ENCODE measurements around the gene C1orf232. TPM values are rescaled to one million over a fixed set of nuclear protein-coding genes. Genes with fewer than 3 reads are reported as not detected.

The C1orf232 gene
- total and polyA plus RNA-seq, 12 donors, result not detected

DNA sequence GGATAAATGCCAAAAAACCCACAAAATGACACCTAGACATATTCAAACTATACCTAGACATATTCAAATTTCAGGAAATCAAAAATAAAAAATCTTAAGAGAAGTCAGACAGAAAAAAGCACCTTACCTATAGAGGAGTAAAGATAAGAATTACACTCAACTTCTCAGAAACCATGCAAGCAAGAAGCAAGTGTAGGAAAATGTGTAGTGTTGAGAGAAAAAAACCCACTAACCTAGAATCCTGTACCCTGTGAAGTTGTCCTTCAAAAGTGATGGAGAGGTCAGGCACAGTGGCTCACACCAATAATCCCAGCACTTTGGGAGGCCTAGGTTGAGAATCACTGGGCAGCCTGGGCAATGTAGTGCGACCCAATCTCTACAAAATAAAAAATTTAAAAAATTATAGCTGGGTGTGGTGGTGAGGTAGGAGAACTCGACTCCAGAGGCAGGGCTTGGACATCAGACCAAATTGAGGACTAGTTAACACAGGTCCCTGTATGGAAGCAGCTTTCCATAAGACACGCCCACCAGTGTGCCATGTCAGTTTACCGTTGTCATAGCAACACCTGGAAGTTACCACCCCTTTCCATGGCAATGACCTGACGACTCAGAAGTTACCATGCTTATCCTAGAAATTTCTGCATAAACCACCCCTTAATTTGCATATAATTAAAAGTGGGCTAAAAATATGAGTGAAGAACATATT is 36.5 kb downstream of the C1orf232 start:
- H3K27ac ChIP-seq, result no peak overlapping the region
- H3K27me3 ChIP-seq, result no peaks in the 10 kb centered on the region
- no peak overlapping the region for H3K4me3 ChIP-seq
- H3K9me3 ChIP-seq, result peaks cover 0 to 10% (median 0%) of the 10 kb centered on the region in 11 donors
- WGBS, 2 donors, result 81 to 86% methylated on average over 5 of the region's 5 CpGs
- H3K4me1 ChIP-seq, result peaks cover 0 to 11% (median 6%) of the 10 kb centered on the region in 9 donors
- no peak for DNase-seq
- intact Hi-C loops (cut with DNase I), result no loop called here
- no peak for ATAC-seq
- H3K36me3 ChIP-seq, result no peaks in the 10 kb centered on the region
- TF ChIP-seq, protein P1, sequence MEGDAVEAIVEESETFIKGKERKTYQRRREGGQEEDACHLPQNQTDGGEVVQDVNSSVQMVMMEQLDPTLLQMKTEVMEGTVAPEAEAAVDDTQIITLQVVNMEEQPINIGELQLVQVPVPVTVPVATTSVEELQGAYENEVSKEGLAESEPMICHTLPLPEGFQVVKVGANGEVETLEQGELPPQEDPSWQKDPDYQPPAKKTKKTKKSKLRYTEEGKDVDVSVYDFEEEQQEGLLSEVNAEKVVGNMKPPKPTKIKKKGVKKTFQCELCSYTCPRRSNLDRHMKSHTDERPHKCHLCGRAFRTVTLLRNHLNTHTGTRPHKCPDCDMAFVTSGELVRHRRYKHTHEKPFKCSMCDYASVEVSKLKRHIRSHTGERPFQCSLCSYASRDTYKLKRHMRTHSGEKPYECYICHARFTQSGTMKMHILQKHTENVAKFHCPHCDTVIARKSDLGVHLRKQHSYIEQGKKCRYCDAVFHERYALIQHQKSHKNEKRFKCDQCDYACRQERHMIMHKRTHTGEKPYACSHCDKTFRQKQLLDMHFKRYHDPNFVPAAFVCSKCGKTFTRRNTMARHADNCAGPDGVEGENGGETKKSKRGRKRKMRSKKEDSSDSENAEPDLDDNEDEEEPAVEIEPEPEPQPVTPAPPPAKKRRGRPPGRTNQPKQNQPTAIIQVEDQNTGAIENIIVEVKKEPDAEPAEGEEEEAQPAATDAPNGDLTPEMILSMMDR (IDR thresholded peaks at IDR 0.05), result no peak

DNA sequence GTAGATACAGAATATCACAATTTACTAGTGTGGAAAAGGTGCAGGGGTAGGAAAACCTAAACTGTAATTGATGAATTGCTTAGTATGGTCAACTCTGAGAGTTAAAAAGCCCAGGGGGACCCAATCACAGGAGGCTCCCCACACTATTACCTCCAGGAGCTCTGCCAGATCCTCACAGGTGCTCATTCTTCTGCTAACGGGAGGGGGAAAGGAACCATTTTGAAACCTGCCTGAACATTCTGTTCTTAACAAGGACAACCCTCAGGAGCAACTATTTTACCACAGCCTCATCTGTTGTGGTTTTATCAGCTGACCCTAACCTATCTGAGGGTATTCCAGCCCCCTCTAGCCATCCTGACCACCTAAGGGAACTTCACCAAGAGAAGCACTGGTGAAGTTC is 38.1 kb downstream of the C1orf232 start:
- peaks cover 0 to 10% (median 0%) of the 10 kb centered on the region in 11 donors for H3K9me3 ChIP-seq
- ATAC-seq (no peak), DNase-seq (no peak)
- TF ChIP-seq, protein P1 (IDR thresholded peaks at IDR 0.05), result no peak
- intact Hi-C loops (cut with DNase I), result no loop called here
- no peaks in the 10 kb centered on the region for H3K27me3 ChIP-seq
- no peak overlapping the region for H3K27ac ChIP-seq
- WGBS, 2 donors, result 68 to 74% methylated on average over 1 of the region's 1 CpG
- H3K36me3 ChIP-seq, result no peaks in the 10 kb centered on the region
- peaks cover 0 to 27% (median 17%) of the 10 kb centered on the region in 9 donors for H3K4me1 ChIP-seq
- H3K4me3 ChIP-seq, result no peak overlapping the region

DNA sequence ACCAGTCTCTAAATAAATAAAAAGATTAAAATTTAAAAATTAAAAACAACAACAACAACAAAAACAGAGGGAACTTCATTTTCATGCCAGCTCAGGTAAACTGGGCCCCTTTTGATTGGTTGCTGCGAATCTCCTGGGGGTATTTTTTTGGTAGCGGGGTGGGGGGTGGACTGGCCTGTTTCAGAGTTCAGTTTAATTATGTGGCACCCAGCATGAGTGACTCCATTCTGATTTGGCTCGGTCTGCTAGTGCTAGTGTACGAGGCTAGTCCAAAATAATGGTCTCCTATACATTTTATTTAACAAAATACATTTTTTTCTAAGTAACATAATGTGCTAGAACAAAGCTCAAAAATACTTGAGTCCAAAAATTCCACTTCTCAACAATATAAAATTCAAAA is 39.0 kb downstream of the C1orf232 start:
- TF ChIP-seq, protein P1 (IDR thresholded peaks at IDR 0.05), result no peak
- H3K27ac ChIP-seq, result no peak overlapping the region
- intact Hi-C loops (cut with DNase I), result no loop called here
- no peak overlapping the region for H3K4me3 ChIP-seq
- peaks cover 0 to under 1% (median 0%) of the 10 kb centered on the region in 9 donors for H3K36me3 ChIP-seq
- DNase-seq (no peak), ATAC-seq (no peak)
- no peaks in the 10 kb centered on the region for H3K27me3 ChIP-seq
- peaks cover 0 to 36% (median 19%) of the 10 kb centered on the region in 9 donors for H3K4me1 ChIP-seq
- peaks cover 0 to 4% (median 0%) of the 10 kb centered on the region in 11 donors for H3K9me3 ChIP-seq
- WGBS, 2 donors, result 93 to 95% methylated on average over 4 of the region's 4 CpGs

DNA sequence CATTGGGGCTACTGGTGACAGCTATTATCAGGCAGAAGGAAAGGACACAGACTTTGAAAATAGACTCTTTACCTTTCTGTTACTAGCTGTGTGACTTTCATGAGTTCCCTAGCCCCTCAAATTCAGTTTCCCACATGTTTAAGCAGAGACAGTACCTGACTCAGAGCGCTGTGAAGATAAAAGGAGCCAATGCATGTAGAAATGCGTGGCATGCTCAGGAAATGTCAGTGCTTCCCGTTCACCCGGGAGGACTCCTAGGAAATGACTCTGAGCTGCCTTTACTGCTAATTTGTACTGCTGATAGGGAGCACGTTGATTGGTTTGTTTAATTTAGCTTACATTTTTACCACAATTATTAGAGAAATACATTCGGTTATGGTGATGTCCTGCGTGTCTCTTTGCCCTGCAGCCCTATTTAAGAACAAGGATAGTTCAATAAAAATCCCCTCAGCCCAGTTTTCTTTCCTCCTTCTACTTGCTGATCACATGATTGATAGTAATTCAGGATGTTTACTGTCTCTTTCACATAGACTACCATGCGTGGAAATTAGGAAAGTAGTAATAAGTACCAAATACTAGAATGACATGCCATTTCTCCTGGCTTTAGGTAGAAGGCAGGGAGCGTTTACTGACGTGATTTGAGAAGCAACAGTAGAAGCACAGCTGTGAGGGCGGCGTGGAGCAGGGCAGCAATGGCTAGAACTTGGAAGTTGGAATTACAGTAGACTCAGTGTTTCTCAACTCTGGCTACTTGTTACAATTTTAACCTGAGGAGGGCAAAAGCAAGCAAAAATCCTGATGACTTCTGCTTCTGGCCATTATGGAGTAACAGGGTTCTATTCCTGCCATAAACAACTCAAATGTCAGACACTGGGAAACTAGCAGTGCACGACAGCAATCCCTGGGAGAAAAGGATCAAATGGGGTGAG is 41.3 kb downstream of the C1orf232 start:
- H3K27me3 ChIP-seq, result no peaks in the 10 kb centered on the region
- no peaks in the 10 kb centered on the region for H3K9me3 ChIP-seq
- ATAC-seq (peak in 3 of 8 donors; percentile 2 to 60 (median 46)), DNase-seq (no peak)
- H3K36me3 ChIP-seq, result peaks cover 0 to 23% (median 0%) of the 10 kb centered on the region in 9 donors
- TF ChIP-seq, protein P1 (IDR thresholded peaks at IDR 0.05), result no peak
- H3K4me1 ChIP-seq, result peaks cover 0 to 58% (median 33%) of the 10 kb centered on the region in 9 donors
- 52 to 54% methylated on average over 13 of the region's 13 CpGs for WGBS, 2 donors
- intact Hi-C loops (cut with DNase I), result no loop called here
- peak overlapping the region in 2 of 10 donors; percentile 1 to 35 for H3K4me3 ChIP-seq
- peak overlapping the region in 4 of 10 donors; percentile 2 to 84 (median 12) for H3K27ac ChIP-seq

All from heart right ventricle (tissue), 16 donors.